SK-MEL-5 (cell line): Measurements from ENCODE around the gene RAD51AP2. TPM values are rescaled to one million over a fixed set of nuclear protein-coding genes. Genes with fewer than 3 reads are reported as not detected.
A peak's percentile ranks its signal among the peaks of the same experiment; 100 is the strongest.
"Not testable (repeated sequence)": the region's sequence is repeated elsewhere in the genome, so short reads cannot be mapped to it uniquely, and the experiment has no call there.

ENCODE experiments used
- DNase-seq: peaks from one replicate; pipeline ENCODE4 v3.0.0-alpha.2; 2016; ENCODE audit warnings: low read depth, low spot score
- in situ Hi-C: cut with HindIII; loops from 2 replicates; pipeline ENCODE4 v1.10.0; 2016; ENCODE audit warnings: low sequenced_read_pairs, high pct_unique_total_duplicates, low pct_unique_long_range_greater_than_20kb
- total RNA-seq: library from RNA; depleted of rRNA; stranded (reverse); fragments of >200 nt; shearing (Covaris generic); gene quantifications from 2 replicates; pipeline ENCODE4 v1.2.3, GENCODE V29; 2014

RAD51AP2 gene
- total RNA-seq, 1 experiment from 2014 or later = not detected

DNA sequence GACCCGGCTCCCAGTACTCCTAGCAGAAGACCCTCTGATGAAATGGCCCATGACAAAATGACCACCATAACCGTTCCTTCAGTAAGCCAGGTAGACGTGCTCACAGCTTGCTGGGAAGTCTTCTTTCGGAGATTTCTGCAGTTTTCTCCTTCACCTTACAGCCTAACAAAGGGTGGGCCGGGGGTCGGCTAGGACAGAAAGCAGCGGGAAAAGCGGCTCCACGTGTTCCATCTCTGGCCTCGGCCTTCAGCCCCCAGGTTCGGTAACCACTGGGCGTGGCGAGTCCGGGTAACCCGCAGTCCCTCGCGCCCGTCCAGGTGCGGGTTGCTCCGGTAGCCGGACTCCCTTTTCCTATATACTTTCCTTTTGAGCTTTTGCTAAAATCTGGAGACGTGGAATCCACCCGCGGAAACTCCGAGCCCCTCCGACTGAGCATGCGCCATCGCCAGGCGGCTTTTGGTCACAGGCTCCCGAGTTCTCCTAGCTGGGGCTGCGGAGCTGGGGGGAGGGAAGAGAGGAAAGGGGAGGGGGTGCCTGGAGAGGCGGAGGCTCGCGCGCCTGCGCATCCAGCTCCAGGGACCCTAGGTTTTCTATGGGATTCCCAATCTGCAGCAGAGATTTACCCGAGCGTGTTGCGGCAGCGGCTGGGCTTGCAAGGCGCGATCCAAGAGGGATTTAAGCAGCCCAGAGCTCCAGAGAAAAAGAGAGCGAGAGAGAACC, 22.0 kb upstream of the RAD51AP2 start, which contains the start of gene VSNL1:
TSS of gene VSNL1 (plus strand) at position 604 of the 720 bp plus-strand sequence. CDS start 51,379 bp downstream, outside the sequence.
- peak; percentile 42 for DNase-seq
- in situ Hi-C loops = no loop called here

DNA sequence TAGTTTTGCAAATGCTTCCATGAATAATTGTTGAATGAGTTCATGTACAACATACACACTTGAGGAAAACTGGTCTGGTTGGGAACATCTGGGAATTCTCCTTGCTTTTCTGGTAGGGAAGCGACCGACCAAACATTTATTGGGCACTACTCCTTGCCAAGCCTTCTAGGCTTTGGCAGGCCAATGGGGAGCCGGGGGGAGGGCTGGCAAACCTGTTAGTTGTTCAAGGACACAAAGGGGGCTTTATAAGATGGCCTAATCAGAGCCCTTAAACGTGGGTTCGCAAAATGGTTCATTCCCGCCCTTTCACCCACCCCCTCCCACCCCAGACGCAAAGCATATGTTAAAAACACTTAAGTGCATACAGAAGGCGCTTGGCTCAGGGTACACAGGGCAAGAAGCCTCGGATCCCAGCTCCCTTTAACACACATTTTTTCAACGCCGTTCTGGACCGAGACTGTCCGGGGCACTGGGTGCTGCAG, 21.4 kb upstream of the RAD51AP2 start:
- in situ Hi-C loops = no loop called here

DNA sequence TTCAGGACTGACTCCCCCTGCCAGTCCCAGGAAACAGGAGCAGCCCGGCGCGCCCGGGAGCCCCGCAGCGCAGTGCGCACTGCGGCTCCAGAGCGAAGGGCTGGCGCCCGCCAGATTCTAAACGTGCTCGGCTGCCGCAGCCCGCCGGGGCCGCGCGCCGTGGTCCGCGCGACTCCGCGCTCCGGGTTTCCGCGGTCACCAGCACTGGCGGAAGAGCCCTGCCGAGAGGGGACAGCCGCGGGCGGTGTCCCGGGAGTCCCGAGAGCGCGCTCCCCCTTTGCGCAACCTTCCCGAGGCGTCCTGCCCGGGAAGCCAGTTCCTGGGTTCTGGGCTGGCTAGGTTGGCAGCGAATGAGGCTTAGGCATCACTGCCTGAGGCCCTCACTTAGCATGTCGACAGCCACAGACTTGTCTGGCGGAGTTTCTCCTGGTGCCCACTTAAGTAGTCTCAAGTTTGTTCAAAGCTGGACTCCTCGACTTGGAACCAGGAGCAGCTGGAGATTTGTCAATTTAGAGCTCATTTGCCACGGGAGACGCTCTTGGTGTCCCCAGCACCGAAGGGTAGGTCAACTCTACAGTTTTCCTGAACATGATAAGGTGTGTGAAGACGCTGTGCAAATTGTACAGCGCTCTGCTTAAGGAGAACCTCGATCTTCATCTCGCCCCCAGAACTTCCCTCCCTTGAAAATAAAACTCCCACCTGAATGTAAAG, 20.8 kb upstream of the RAD51AP2 start:
- in situ Hi-C loops = no loop called here
- DNase-seq = peak; percentile 4

More for the DNA sequence above, 21.4 kb upstream of the RAD51AP2 start:
- DNase-seq = peak; percentile 7

DNA sequence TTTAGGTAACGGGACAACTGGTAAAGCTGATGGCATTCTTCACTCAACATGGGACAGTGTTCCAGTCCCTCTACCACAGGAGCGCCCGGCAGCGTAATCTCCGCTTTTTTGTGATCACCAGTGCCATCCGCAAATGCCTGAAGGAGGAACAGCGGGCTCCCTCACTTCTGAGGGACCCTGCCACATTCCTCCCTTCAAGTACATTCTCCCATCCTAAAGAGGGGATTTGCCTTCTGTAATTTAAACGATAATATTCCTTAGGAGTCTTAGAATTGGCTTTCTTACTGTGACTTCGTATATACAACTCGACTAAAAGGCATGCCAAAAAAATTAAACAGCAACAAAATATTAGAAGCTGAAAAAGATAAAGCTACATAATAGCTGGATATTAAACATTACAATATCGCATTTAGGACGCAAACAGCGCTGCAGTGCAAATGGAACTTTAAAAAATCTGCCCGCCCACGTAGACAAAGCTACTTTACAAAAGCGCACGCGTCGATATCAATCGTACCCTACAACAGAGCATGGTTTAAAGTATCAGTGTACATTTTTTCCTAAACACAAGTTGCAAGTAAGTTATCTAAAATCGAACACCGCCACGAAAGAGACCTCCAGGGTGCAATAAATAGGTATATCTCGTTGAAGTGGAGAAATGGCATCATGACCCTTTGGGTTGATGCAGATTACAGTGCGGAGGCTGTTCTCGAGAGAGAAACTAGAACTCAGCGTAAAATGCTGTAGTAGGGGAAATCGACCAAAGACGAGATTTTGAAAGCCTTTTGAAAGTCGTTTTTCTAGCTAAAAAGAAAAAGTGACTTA, 20.0 kb upstream of the RAD51AP2 start:
- in situ Hi-C loops = no loop called here
- DNase-seq = no peak

DNA sequence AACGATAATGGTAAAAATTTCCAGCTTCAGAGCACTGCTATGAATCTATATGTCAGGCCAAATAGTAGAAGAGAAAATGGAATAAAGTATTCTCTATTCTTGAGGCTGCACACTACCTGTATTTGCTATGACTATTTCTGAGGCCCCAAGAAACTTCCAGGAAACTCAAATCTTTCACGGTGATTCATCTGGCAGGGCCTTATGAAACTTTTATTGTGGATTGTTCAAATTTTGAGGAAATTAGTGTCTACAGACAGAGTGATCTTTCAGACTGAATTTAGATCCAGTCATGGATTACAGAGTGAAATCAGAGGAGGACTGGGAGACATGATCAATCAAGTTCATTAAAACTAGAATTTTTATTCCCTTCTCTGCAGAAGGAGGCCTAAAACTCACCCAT, 18.2 kb upstream of the RAD51AP2 start:
- in situ Hi-C loops = no loop called here

DNA sequence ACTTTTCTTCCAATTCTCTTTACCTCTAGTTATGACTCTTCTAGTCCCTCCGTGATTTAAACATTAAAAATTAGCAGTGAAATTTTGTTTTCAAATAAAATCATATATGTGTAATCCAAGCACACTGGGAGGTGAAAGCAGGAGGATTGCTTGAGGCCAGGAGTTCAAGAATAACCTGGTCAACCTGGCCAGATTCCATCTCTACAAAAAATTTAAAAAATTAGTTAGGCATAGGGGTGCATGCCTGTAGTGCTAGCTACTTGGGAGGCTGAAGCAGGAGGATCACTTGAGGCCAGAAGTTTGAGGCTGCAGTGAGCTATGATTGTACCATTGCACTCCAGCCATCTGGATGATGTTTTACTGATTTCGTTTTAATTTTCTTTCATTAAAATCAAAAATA, 15.3 kb upstream of the RAD51AP2 start:
- in situ Hi-C loops = no loop called here
- no peak for DNase-seq

More for the DNA sequence above, 18.2 kb upstream of the RAD51AP2 start:
- no peak for DNase-seq

DNA sequence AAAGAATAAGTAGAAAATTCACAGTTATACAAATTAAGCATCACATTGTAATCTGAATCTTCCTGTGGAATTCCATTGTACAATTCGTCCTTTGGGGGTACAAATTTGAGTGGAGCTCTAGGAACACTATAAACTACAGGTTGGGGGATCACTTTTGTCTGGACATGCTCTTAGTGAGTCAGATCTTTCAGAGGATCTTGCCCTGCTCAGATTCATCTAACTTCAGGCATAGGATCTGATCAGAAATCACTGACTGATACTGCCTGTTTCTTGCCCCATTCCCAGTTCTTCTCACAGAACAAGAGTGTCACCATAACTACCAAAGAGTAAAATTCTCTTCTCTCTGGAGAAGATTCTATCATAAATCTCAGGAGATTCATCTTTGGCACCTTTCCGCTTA, 11.5 kb upstream of the RAD51AP2 start:
- in situ Hi-C loops = no loop called here
- no peak for DNase-seq

DNA sequence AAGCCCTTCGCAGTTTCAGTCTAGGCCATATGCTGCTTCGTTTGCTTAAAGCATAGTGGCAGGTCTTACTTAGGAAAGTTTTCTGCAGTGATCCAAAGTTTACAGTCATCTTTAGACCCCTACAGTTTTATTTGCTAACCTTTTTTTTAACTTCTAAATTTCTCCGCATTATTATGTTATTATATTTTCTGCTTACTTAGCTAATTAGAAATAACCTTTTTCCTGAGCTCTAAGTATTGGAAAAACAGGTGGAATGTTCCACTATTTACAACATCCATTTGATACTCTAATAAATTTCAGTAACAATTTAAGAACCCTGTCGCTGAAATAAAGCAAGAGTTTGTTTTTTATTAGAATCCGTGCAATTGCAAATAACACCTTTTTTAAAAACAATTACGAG, 4.1 kb upstream of the RAD51AP2 start:
- in situ Hi-C loops = no loop called here
- no peak for DNase-seq

DNA sequence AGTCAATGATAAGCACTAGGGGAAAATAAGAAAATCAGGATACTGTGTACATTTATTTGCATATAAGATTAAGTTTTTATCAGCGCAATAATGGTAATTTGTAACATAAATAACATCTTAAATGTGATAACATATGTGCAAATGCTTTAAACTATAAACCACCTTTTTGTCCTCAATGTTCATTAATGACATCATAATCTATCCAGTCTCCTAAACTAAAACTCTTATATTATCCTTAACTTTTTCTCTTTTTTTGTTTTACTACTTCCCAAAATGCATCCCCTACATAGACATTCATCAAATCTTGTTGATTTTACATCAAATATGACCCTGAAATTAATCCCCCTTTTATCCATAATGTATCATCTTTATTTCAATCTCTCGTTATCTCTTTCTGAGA, 3.4 kb upstream of the RAD51AP2 start:
- no peak for DNase-seq
- in situ Hi-C loops = no loop called here

DNA sequence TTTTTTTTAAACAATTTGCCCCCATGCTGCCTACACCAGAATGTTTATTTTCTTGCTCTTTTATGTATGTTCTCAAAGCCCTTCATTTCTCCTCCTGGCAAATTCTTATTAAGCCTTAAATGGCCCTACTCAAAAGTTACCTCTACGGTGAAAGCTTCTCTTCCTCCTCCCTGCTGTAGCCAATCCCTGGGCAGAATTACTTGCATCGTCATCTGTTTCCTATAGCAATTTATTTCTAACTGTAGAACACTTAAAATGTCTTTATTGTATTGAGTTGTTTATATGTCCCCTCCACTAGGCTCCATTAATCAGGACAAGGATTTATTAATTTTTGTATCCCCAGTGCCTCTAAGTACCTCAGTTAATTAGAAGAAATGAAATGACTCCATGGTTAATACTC, 2.5 kb upstream of the RAD51AP2 start:
- in situ Hi-C loops = no loop called here
- DNase-seq = peak; percentile 80

DNA sequence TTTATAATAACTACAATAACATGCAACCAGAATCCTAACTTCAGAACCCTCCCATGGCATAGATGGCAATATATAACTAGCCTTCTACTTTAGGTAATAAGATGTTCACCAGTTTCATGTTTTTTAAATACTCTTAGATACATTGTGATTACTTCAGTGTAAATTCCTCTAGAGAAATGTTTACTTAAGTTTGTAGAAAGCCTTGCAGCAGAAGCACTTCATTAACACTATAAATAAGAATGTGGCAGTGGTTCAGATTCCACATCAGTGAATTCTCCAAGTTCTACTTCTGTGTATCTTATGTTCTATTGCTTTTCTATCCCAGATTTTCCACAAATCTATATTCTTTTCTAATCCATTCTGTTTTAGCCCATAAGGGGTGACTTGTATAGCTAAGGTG, 1.2 kb upstream of the RAD51AP2 start:
- in situ Hi-C loops = no loop called here
- no peak for DNase-seq

DNA sequence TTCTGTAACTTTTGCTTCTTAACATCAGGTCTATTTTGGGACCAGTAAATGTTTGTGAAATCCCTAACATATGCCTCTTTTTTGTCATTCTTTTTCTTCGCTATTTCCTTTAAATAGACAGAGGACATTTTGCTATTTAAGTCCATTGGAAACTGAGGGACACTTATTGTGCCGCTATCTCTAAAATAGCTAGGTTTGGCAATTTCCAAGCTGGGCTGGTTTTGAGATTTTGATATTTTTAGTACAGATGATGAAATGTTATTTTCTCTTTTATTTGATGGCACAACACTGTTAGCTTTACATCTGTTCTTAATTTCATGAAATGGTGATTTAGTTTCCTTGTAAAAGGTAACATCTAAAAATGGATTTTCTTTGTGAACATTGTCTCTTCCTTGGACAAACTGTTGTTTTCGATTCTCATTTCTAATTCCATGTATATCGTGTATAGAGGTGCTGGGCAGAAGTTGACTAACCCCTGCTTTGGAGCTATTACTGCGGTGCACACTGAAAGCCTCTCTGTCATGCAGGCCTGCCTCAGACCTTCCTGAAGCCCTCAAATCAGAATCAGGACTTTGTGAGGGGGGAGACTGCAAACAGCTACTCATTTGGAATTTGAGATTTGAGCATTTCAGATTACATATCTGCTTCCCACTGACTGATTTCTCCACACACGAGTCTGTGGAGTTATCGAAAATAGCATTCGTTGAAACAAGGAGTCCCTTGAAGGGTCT, 594 bp downstream of the RAD51AP2 start:
- no peak for DNase-seq
- in situ Hi-C loops = no loop called here

DNA sequence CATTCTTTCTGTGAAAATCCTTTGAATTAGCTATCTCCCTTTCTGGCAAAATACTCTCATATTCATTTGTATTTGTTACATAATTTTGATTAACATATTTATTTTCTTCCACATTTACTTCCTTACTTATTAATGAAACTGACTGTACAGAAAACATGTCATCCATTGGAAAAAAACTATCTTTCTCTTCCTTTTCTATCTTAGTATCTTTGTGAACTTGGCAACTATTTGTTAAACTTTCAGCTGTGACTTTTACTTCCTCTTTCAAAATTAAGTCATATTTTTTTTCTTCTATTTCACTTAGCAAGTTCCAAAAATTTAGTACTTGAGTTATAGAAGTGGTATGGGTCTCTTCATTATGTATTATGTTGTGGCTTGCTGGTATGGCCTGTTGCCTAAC, 2.6 kb downstream of the RAD51AP2 start:
- DNase-seq = no peak
- in situ Hi-C loops = no loop called here

DNA sequence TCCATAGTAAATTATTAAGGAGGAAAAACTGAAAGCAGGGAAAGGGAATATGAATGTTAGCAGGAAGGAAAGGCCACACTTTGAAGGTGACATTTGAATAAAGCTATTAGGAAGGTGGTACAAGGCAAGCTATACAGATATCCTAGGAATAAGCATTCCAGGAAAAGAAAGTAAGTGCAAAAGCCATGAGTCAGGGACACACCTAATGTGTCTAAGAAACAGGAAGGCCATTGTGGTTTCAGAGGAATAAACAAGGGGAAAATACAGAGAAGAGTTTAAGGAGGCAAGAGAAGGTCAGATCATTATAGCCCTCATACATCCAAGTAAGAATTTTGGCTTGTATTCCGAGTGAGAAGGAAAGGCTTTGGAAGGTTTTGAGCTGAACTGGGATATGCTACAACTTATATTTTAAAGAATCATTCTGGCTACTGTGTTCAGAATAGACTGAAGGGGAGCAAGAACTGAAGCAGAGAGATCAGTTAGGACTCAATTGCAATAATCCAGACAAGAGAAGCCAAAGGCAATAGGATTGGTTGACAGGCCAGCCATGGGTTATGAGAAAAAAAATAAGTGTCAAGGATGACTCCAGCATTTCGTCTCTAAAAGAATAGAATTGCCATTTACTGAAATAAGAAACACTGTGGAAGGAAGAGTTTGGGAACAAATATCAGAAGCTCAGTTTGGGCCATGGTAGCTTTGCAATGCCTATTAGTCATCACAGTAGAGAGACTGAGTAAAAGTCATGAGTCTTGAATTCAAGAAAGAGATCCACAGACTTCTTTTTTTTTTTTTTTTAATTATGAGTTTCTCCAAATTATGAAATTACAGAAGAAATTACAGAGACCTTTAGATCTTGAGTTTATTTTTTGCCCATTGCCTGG, 11.3 kb downstream of the RAD51AP2 start:
- in situ Hi-C loops = no loop called here
- DNase-seq = peak; percentile 4

DNA sequence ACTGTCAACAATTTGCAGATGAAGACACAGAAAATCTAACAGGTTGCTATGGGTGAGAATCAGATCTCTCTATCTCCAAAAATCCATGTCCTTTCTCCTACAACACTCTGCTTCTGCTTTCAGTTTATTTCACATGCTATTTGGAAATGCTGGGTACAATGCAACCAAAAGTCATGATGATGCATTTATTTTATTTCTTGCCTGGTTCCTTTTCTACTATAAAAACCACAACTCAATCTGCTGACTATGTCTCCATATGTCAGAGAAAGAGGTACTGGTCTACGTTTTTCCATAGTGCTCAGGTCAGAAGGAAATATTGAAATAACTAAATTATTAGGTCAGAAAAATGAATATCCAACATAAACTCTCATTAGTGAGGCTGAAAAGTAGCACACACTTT, 20.5 kb downstream of the RAD51AP2 start:
- in situ Hi-C loops = no loop called here
- DNase-seq = no peak

DNA sequence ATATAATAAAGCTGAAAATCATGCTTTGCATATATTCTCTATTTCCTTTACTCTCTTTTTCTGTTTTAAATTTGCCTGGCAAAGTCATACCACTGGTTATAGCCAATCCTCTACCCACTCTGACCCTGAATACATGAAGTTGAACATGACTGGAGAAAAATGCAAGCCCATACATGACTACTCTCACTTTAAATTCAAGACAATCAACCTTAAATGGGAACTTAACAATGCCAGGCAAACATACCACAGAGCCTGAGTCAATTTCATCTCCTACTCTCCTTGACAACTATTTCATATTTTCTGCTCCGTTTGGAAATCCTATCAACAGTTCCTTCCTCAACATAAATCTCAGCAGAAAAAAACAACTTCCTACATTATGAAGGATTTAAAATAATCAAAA, 22.6 kb downstream of the RAD51AP2 start:
- no peak for DNase-seq
- in situ Hi-C loops = no loop called here

DNA sequence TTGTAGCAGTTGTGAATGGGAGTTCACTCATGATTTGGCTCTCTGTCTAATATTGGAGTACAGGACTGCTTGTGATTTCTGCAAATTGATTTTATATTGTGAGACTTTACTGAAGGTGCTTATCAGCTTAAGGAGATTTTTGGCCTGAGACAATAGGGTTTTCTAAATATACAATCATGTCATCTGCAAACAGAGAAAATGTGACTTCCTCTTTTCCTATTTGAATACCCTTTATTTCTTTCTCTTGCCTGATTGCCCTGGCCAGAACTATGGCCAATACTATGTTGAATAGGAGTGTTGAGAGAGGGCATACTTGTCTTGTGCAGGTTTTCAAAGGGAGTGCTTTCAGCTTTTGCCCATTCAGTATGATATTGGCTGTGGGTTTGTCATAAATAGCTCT, 28.1 kb downstream of the RAD51AP2 start:
- DNase-seq, in situ Hi-C loops: not testable (repeated sequence)
